ENCODE measurements around the gene FA2H. TPM values are rescaled to one million over a fixed set of nuclear protein-coding genes. Genes with fewer than 3 reads are reported as not detected.

Gene FA2H
- total and polyA plus RNA-seq, 2 donors (not counting 1 experiment from before 2014, with no cell fraction given), result not detected

- Histone ChIP-seq H3K9ac (ENCODE audit: insufficient read depth, low read length) (no peak overlapping the region), H3K9me3 (ENCODE audit: control insufficient read depth, insufficient read depth, low read depth, low read length) (no peaks in the 10 kb centered on the region), H4K20me1 (ENCODE audit: control insufficient read depth, extremely low read depth, insufficient read depth, low read length) (no peaks in the 10 kb centered on the region), H3K27ac (ENCODE audit: insufficient read depth, low read length) (no peak overlapping the region), H3K79me2 (ENCODE audit: control insufficient read depth, insufficient read depth, low read length) (no peaks in the 10 kb centered on the region), H3K36me3 (ENCODE audit: control insufficient read depth, insufficient read depth, low read length) (no peaks in the 10 kb centered on the region), H2AFZ (ENCODE audit: low read length) (no peak overlapping the region), H3K4me2 (ENCODE audit: extremely low read depth, insufficient read depth, low read length) (no peak overlapping the region), H3K4me3 (replicated peaks in 1 of 4; ENCODE audit: control extremely low read depth in 1 of 4, insufficient read depth in 1 of 4, low read depth in 3 of 4, low read length in 4 of 4) (no peak overlapping the region), H3K4me1 (ENCODE audit: control insufficient read depth, extremely low read depth, insufficient read depth, low read length) (no peaks in the 10 kb centered on the region), H3K27me3 (ENCODE audit: control insufficient read depth, insufficient read depth, low read length) (no peaks in the 10 kb centered on the region)
- TF ChIP-seq, protein P1, sequence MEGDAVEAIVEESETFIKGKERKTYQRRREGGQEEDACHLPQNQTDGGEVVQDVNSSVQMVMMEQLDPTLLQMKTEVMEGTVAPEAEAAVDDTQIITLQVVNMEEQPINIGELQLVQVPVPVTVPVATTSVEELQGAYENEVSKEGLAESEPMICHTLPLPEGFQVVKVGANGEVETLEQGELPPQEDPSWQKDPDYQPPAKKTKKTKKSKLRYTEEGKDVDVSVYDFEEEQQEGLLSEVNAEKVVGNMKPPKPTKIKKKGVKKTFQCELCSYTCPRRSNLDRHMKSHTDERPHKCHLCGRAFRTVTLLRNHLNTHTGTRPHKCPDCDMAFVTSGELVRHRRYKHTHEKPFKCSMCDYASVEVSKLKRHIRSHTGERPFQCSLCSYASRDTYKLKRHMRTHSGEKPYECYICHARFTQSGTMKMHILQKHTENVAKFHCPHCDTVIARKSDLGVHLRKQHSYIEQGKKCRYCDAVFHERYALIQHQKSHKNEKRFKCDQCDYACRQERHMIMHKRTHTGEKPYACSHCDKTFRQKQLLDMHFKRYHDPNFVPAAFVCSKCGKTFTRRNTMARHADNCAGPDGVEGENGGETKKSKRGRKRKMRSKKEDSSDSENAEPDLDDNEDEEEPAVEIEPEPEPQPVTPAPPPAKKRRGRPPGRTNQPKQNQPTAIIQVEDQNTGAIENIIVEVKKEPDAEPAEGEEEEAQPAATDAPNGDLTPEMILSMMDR (conservative IDR thresholded peaks at IDR 0.05 in 1 of 2, IDR thresholded peaks at IDR 0.05 in 1 of 2; ENCODE audit: low read depth in 1 of 2, low read length in 2 of 2), result no peak
- no peak for TF ChIP-seq EZH2 (IDR thresholded peaks at IDR 0.05; ENCODE audit: low read length, missing control alignments)
- no peak for DNase-seq (ENCODE audit: low read depth in 2 of 2)
These were observed 52.9 kb downstream of the FA2H start for GRCh38 chr16:74721716-74722115.

DNA sequence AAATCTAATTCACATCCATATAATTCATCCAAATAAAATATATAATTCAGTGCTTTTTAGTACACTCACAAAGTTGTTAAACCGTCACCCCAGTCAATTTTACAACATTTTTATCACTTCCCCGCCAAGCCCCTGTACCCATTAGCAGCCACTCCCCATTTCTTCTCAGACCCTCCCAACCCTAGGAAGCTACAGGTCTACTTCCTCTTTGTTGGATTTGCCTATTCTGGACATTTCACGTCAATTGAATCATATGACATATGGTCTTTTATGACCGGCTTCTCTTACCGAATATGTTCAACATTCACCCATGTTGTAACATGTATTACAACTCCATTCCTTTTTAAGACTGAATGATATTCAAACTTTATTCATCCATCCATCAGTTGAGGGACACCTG is 54.0 kb downstream of the FA2H start:
- H3K27ac ChIP-seq (ENCODE audit: insufficient read depth, low read length), result no peak overlapping the region
- no peaks in the 10 kb centered on the region for H3K9me3 ChIP-seq (ENCODE audit: control insufficient read depth, insufficient read depth, low read depth, low read length)
- H3K4me1 ChIP-seq (ENCODE audit: control insufficient read depth, extremely low read depth, insufficient read depth, low read length), result no peaks in the 10 kb centered on the region
- TF ChIP-seq, protein P1 (conservative IDR thresholded peaks at IDR 0.05 in 1 of 2, IDR thresholded peaks at IDR 0.05 in 1 of 2; ENCODE audit: low read depth in 1 of 2, low read length in 2 of 2), result no peak
- TF ChIP-seq EZH2 (IDR thresholded peaks at IDR 0.05; ENCODE audit: low read length, missing control alignments), result no peak
- H3K27me3 ChIP-seq (ENCODE audit: control insufficient read depth, insufficient read depth, low read length), result no peaks in the 10 kb centered on the region
- H4K20me1 ChIP-seq (ENCODE audit: control insufficient read depth, extremely low read depth, insufficient read depth, low read length), result no peaks in the 10 kb centered on the region
- no peak overlapping the region for H3K9ac ChIP-seq (ENCODE audit: insufficient read depth, low read length)
- no peak for DNase-seq (ENCODE audit: low read depth in 2 of 2)
- no peak overlapping the region for H2AFZ ChIP-seq (ENCODE audit: low read length)
- no peak overlapping the region for H3K4me3 ChIP-seq (replicated peaks in 1 of 4; ENCODE audit: control extremely low read depth in 1 of 4, insufficient read depth in 1 of 4, low read depth in 3 of 4, low read length in 4 of 4)
- no peaks in the 10 kb centered on the region for H3K36me3 ChIP-seq (ENCODE audit: control insufficient read depth, insufficient read depth, low read length)
- no peaks in the 10 kb centered on the region for H3K79me2 ChIP-seq (ENCODE audit: control insufficient read depth, insufficient read depth, low read length)
- no peak overlapping the region for H3K4me2 ChIP-seq (ENCODE audit: extremely low read depth, insufficient read depth, low read length)

- no peak for DNase-seq (ENCODE audit: low read depth in 2 of 2)
- no peaks in the 10 kb centered on the region for H3K9me3 ChIP-seq (ENCODE audit: control insufficient read depth, insufficient read depth, low read depth, low read length)
- H3K4me1 ChIP-seq (ENCODE audit: control insufficient read depth, extremely low read depth, insufficient read depth, low read length), result no peaks in the 10 kb centered on the region
- H3K27ac ChIP-seq (ENCODE audit: insufficient read depth, low read length), result no peak overlapping the region
- H3K36me3 ChIP-seq (ENCODE audit: control insufficient read depth, insufficient read depth, low read length), result no peaks in the 10 kb centered on the region
- TF ChIP-seq, protein P1 (conservative IDR thresholded peaks at IDR 0.05 in 1 of 2, IDR thresholded peaks at IDR 0.05 in 1 of 2; ENCODE audit: low read depth in 1 of 2, low read length in 2 of 2), result no peak
- no peak for TF ChIP-seq EZH2 (IDR thresholded peaks at IDR 0.05; ENCODE audit: low read length, missing control alignments)
- H4K20me1 ChIP-seq (ENCODE audit: control insufficient read depth, extremely low read depth, insufficient read depth, low read length), result no peaks in the 10 kb centered on the region
- no peak overlapping the region for H3K4me2 ChIP-seq (ENCODE audit: extremely low read depth, insufficient read depth, low read length)
- H3K79me2 ChIP-seq (ENCODE audit: control insufficient read depth, insufficient read depth, low read length), result no peaks in the 10 kb centered on the region
- no peak overlapping the region for H3K9ac ChIP-seq (ENCODE audit: insufficient read depth, low read length)
- H3K4me3 ChIP-seq (replicated peaks in 1 of 4; ENCODE audit: control extremely low read depth in 1 of 4, insufficient read depth in 1 of 4, low read depth in 3 of 4, low read length in 4 of 4), result no peak overlapping the region
- no peak overlapping the region for H2AFZ ChIP-seq (ENCODE audit: low read length)
- H3K27me3 ChIP-seq (ENCODE audit: control insufficient read depth, insufficient read depth, low read length), result no peaks in the 10 kb centered on the region
These were observed 55.6 kb downstream of the FA2H start for GRCh38 chr16:74718741-74719610.
